IMR-90 (cell line): ENCODE data around the gene PPP1R3F.
"Not testable (repeated sequence)": the region's sequence is repeated elsewhere in the genome, so short reads cannot be mapped to it uniquely, and the experiment has no call there.

ENCODE experiments used
- POLR2A ChIP-seq: IDR thresholded peaks from 2 replicates; pipeline ENCODE4 v1.6.1; 2012; ENCODE audit warnings: mild to moderate bottlenecking, low read depth, low read length
- USF2 ChIP-seq: fragments of 150-350 bp; IDR thresholded peaks from 2 replicates; pipeline ENCODE4 v1.6.1; 2017; ENCODE audit warnings: mild to moderate bottlenecking, antibody characterized with exemption, low read length, low read depth
- TF ChIP-seq, protein P1 (sequence below): conservative IDR thresholded peaks from 2 replicates; pipeline ENCODE4 v1.5.1; 2012; ENCODE audit warnings: mild to moderate bottlenecking, low read depth, low read length, improper control_type of control experiment

- TF ChIP-seq POLR2A, USF2: not testable (repeated sequence)
- TF ChIP-seq, protein P1, sequence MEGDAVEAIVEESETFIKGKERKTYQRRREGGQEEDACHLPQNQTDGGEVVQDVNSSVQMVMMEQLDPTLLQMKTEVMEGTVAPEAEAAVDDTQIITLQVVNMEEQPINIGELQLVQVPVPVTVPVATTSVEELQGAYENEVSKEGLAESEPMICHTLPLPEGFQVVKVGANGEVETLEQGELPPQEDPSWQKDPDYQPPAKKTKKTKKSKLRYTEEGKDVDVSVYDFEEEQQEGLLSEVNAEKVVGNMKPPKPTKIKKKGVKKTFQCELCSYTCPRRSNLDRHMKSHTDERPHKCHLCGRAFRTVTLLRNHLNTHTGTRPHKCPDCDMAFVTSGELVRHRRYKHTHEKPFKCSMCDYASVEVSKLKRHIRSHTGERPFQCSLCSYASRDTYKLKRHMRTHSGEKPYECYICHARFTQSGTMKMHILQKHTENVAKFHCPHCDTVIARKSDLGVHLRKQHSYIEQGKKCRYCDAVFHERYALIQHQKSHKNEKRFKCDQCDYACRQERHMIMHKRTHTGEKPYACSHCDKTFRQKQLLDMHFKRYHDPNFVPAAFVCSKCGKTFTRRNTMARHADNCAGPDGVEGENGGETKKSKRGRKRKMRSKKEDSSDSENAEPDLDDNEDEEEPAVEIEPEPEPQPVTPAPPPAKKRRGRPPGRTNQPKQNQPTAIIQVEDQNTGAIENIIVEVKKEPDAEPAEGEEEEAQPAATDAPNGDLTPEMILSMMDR: not testable (repeated sequence)
Measured at GRCh38 chrX:49307775-49308174, 38.2 kb downstream of the PPP1R3F start.
